Astrocyte (in vitro differentiated cells and primary cell): ENCODE measurements around the gene ELAVL2. TPM values are rescaled to one million over a fixed set of nuclear protein-coding genes. Genes with fewer than 3 reads are reported as not detected.

Experiments used
- DNase-seq: peaks from one replicate; pipeline ENCODE4 v3.0.0-alpha.2; 2010; ENCODE audit warnings: low read depth
- FAIRE-seq: peaks from 2 replicates; lab custom pipeline; 2011; peaks lifted over from hg19 to GRCh38; lab: Jason Lieb, UNC
- H2AFZ ChIP-seq: 2 replicates; pipeline ENCODE4 v1.6.0; 2012; ENCODE audit warnings: low read depth, low read length, inconsistent platforms
- H3K27ac ChIP-seq: 2 replicates; pipeline ENCODE4 v1.5.1; 2011; ENCODE audit warnings: low read depth, low read length, inconsistent platforms
- H3K27me3 ChIP-seq: 2 replicates; pipeline ENCODE4 v1.6.0; 2011; ENCODE audit warnings: low read length, inconsistent platforms; ENCODE audit not compliant: insufficient read depth
- H3K36me3 ChIP-seq: 2 replicates; pipeline ENCODE4 v1.5.1; 2011; ENCODE audit warnings: low read length, inconsistent platforms; ENCODE audit not compliant: insufficient read depth
- H3K4me1 ChIP-seq: 2 replicates; pipeline ENCODE4 v1.5.1; 2011; ENCODE audit warnings: low read length, inconsistent platforms; ENCODE audit not compliant: insufficient read depth
- H3K4me2 ChIP-seq: 2 replicates; pipeline ENCODE4 v1.6.0; 2012; ENCODE audit warnings: low read length, inconsistent platforms
- H3K4me3 ChIP-seq: 2 replicates; pipeline ENCODE4 v1.5.1; 2011; ENCODE audit warnings: low read depth, mild to moderate bottlenecking, low read length, inconsistent platforms; ENCODE audit not compliant: insufficient read depth
- H3K79me2 ChIP-seq: 2 replicates; pipeline ENCODE4 v1.6.0; 2012; ENCODE audit warnings: mild to moderate bottlenecking, low read length, inconsistent platforms; ENCODE audit not compliant: insufficient read depth
- H3K9ac ChIP-seq: 2 replicates; pipeline ENCODE4 v1.6.0; 2012; ENCODE audit warnings: mild to moderate bottlenecking, low read length, inconsistent platforms
- H3K9me3 ChIP-seq: 2 replicates; pipeline ENCODE4 v1.5.1; 2012; ENCODE audit warnings: low read depth, mild to moderate bottlenecking, low read length, inconsistent platforms; ENCODE audit not compliant: insufficient read depth
- H4K20me1 ChIP-seq: 2 replicates; pipeline ENCODE4 v1.6.0; 2012; ENCODE audit warnings: low read length, inconsistent platforms; ENCODE audit not compliant: insufficient read depth
- H3K27ac Mint-ChIP-seq: one replicate; pipeline ENCODE4 v1.8.0; 2021; ENCODE audit warnings: mild to moderate bottlenecking, mixed read lengths; ENCODE audit not compliant: unreplicated experiment
- H3K27me3 Mint-ChIP-seq: one replicate; pipeline ENCODE4 v1.8.0; 2021; ENCODE audit warnings: low read depth, mixed read lengths; ENCODE audit not compliant: unreplicated experiment
- H3K36me3 Mint-ChIP-seq: one replicate; pipeline ENCODE4 v1.8.0; 2021; ENCODE audit warnings: low read depth, mixed read lengths; ENCODE audit not compliant: unreplicated experiment
- H3K4me1 Mint-ChIP-seq: one replicate; pipeline ENCODE4 v1.8.0; 2021; ENCODE audit warnings: low read depth, mixed read lengths; ENCODE audit not compliant: unreplicated experiment
- H3K4me3 Mint-ChIP-seq: one replicate; pipeline ENCODE4 v1.8.0; 2021; ENCODE audit warnings: mild to moderate bottlenecking, moderate library complexity, mixed read lengths; ENCODE audit not compliant: unreplicated experiment
- H3K9me3 Mint-ChIP-seq: one replicate; pipeline ENCODE4 v1.8.0; 2021; ENCODE audit warnings: mild to moderate bottlenecking, mixed read lengths; ENCODE audit not compliant: unreplicated experiment
- EZH2 ChIP-seq: IDR thresholded peaks from 2 replicates; pipeline ENCODE4 v1.6.1; 2012; ENCODE audit warnings: mild to moderate bottlenecking, low read length, inconsistent platforms; ENCODE audit not compliant: insufficient read depth
- total RNA-seq: library from RNA; stranded (reverse); gene quantifications from 2 replicates; pipeline ENCODE4 v1.2.1, GENCODE V29; 2021
- TF ChIP-seq, protein P1 (sequence below): IDR thresholded peaks from 2 replicates; pipeline ENCODE4 v1.5.1; 2011; ENCODE audit warnings: low read depth, mild to moderate bottlenecking, inconsistent platforms, low read length, moderate library complexity; ENCODE audit not compliant: insufficient read depth

ELAVL2 gene
- total RNA-seq, 1 donor from 2014 or later, result 22.2 TPM

- Histone ChIP-seq H4K20me1 (no peaks in the 10 kb centered on the region), H3K79me2 (no peaks in the 10 kb centered on the region), H3K27me3 (peaks cover 4% of the 10 kb centered on the region), H3K9me3 (no peaks in the 10 kb centered on the region), H3K4me1 (peaks cover 5% of the 10 kb centered on the region), H3K4me3 (peak overlapping the region; percentile 66), H3K27ac (no peak overlapping the region), H3K4me2 (peak overlapping the region; percentile 98), H2AFZ (peak overlapping the region; percentile 89), H3K9ac (peak overlapping the region; percentile 64), H3K36me3 (no peaks in the 10 kb centered on the region)
- Mint-ChIP-seq H3K4me3 (peak overlapping the region; percentile 91), H3K9me3 (no peaks in the 10 kb centered on the region), H3K4me1 (peaks cover 7% of the 10 kb centered on the region), H3K27ac (peak overlapping the region; percentile 93), H3K36me3 (no peaks in the 10 kb centered on the region), H3K27me3 (no peaks in the 10 kb centered on the region)
- no peak for DNase-seq
- no peak for FAIRE-seq
- TF ChIP-seq EZH2, result no peak
- TF ChIP-seq, protein P1, sequence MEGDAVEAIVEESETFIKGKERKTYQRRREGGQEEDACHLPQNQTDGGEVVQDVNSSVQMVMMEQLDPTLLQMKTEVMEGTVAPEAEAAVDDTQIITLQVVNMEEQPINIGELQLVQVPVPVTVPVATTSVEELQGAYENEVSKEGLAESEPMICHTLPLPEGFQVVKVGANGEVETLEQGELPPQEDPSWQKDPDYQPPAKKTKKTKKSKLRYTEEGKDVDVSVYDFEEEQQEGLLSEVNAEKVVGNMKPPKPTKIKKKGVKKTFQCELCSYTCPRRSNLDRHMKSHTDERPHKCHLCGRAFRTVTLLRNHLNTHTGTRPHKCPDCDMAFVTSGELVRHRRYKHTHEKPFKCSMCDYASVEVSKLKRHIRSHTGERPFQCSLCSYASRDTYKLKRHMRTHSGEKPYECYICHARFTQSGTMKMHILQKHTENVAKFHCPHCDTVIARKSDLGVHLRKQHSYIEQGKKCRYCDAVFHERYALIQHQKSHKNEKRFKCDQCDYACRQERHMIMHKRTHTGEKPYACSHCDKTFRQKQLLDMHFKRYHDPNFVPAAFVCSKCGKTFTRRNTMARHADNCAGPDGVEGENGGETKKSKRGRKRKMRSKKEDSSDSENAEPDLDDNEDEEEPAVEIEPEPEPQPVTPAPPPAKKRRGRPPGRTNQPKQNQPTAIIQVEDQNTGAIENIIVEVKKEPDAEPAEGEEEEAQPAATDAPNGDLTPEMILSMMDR, result no peak
These were observed 24.2 kb upstream of the ELAVL2 start for GRCh38 chr9:23850242-23850689.

DNA sequence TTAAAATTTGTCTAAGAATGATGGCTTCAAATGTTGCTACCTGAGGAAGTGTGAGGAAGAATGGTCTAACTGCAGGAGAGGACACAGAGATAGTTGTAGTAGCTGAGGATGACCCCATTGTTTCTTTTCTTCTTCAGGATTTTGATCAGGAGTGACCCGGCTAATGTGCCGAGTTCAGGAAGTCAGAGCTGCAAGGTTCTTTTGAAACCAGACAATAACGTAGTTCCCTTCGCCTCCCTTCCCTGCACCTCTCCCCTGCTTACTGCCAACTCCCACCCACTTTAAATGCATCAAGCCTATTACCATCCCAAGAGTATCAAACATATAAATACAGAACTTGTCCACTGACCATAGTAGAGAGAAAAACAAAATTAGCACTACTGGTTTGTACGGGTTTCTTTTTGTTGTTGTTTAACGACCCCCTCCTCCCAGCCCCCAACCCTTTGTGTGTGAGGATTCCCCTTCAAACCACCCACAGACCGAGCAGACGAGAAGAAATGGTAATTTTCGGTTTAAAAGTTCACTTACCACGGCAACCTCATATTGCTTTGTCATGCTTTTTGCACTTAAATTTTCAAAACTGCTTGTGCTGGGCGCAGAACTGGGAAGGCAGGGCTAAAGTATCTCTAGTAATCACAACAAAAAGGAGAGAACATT, 23.5 kb upstream of the ELAVL2 start:
- no peak for FAIRE-seq
- TF ChIP-seq, protein P1, result no peak
- no peak for TF ChIP-seq EZH2
- Mint-ChIP-seq H3K27ac (peak overlapping the region; percentile 43), H3K27me3 (no peaks in the 10 kb centered on the region), H3K4me3 (peak overlapping the region; percentile 91), H3K9me3 (no peaks in the 10 kb centered on the region), H3K4me1 (peaks cover 9% of the 10 kb centered on the region), H3K36me3 (no peaks in the 10 kb centered on the region)
- H3K4me2 ChIP-seq, result peak overlapping the region; percentile 98
- H2AFZ ChIP-seq, result peak overlapping the region; percentile 89
- H3K9me3 ChIP-seq, result no peaks in the 10 kb centered on the region
- no peak for DNase-seq
- no peaks in the 10 kb centered on the region for H3K79me2 ChIP-seq
- no peaks in the 10 kb centered on the region for H4K20me1 ChIP-seq
- no peak overlapping the region for H3K9ac ChIP-seq
- H3K27ac ChIP-seq, result no peak overlapping the region
- peak overlapping the region; percentile 45 for H3K4me3 ChIP-seq
- peaks cover 5% of the 10 kb centered on the region for H3K4me1 ChIP-seq
- H3K36me3 ChIP-seq, result no peaks in the 10 kb centered on the region
- peaks cover 4% of the 10 kb centered on the region for H3K27me3 ChIP-seq

DNA sequence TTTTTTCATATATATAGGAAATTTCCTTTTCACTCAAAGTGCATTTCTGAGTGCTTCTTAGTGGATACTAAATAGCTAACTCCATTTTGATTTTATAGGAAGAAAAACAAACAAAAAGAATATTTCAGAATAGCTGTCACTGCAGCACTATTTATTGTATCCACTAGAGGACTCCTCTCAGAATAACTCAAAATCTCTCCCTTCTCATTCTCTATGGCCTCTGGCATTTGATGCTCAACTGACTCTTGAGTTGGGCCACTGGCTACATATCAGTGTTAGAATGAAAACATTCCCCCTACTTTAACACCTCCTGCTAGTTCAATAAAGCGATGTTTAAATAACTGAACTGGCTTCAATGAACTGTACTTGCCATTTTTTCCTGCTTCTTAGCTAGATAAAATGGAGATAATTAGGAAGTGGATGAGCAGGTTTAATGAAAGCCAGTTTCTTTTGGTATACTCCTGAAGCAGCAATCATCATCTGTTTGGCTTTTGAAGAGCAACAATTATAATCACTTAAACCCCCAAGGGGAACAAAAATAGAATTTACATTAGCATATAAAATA, 16.6 kb upstream of the ELAVL2 start:
- Mint-ChIP-seq H3K27me3 (no peaks in the 10 kb centered on the region), H3K4me1 (peaks cover 6% of the 10 kb centered on the region), H3K4me3 (no peak overlapping the region), H3K9me3 (no peaks in the 10 kb centered on the region), H3K36me3 (no peaks in the 10 kb centered on the region), H3K27ac (no peak overlapping the region)
- TF ChIP-seq, protein P1, result peak; percentile 20
- TF ChIP-seq EZH2, result no peak
- Histone ChIP-seq H3K4me2 (no peak overlapping the region), H3K9ac (no peak overlapping the region), H4K20me1 (no peaks in the 10 kb centered on the region), H3K9me3 (no peaks in the 10 kb centered on the region), H3K27me3 (no peaks in the 10 kb centered on the region), H3K79me2 (no peaks in the 10 kb centered on the region), H3K4me1 (no peaks in the 10 kb centered on the region), H3K36me3 (no peaks in the 10 kb centered on the region), H3K4me3 (no peak overlapping the region), H3K27ac (no peak overlapping the region), H2AFZ (no peak overlapping the region)
- FAIRE-seq (no peak), DNase-seq (no peak)
